Cardiac muscle cell (in vitro differentiated cells and primary cell): ENCODE results near the gene ZNF148. TPM values are rescaled to one million over a fixed set of nuclear protein-coding genes. Genes with fewer than 3 reads are reported as not detected.

ENCODE experiments used
- DNase-seq, 2 donors: peaks; one replicate each; pipeline versions ENCODE4 v3.0.0 to v3.0.0-alpha.2; 2010 to 2017; ENCODE audit warnings: low read depth in 1 of 2, low spot score in 1 of 2
- H3K27ac ChIP-seq: fragments of 200-600 bp; sonication (generic); 2 replicates; pipeline ENCODE4 v1.5.1; 2016
- H3K27me3 ChIP-seq: fragments of 200-600 bp; sonication (generic); 2 replicates; pipeline ENCODE4 v1.6.0; 2016; ENCODE audit warnings: control low read depth
- H3K36me3 ChIP-seq: fragments of 200-600 bp; sonication (generic); 2 replicates; pipeline ENCODE4 v1.5.1; 2016; ENCODE audit warnings: control low read depth
- H3K4me1 ChIP-seq: fragments of 200-600 bp; sonication (generic); 2 replicates; pipeline ENCODE4 v1.8.1; 2017; ENCODE audit warnings: low read depth, mild to moderate bottlenecking, mixed run types
- H3K4me3 ChIP-seq: fragments of 200-600 bp; sonication (generic); 2 replicates; pipeline ENCODE4 v1.5.1; 2016; ENCODE audit warnings: mild to moderate bottlenecking
- H3K9me3 ChIP-seq: fragments of 200-600 bp; sonication (generic); 2 replicates; pipeline ENCODE4 v1.5.1; 2017; ENCODE audit warnings: low read depth, mild to moderate bottlenecking, control low read depth
- CTCF ChIP-seq: IDR thresholded peaks from 2 replicates; pipeline ENCODE4 v1.5.1; 2012; ENCODE audit warnings: low read depth, mild to moderate bottlenecking, low read length
- polyA plus RNA-seq: library from polyadenylated mRNA; unstranded; fragments of >200 nt; fragmentation: Nextera tagmentation; extraction: Ambion mirVana; gene quantifications from 2 replicates; pipeline ENCODE4 v1.2.1, GENCODE V29; 2016
- total RNA-seq: library from RNA; depleted of rRNA; stranded (reverse); fragments of >200 nt; gene quantifications from 2 replicates; pipeline ENCODE4 v1.2.3, GENCODE V29; 2016

The ZNF148 gene
- total and polyA plus RNA-seq, 2 experiments from 2014 or later: 26.1 to 29.4 TPM

GRCh38 chr3:125236331-125236903, 138.7 kb downstream of the ZNF148 start:
- H3K27ac ChIP-seq: peak overlapping the region; percentile 73
- no peaks in the 10 kb centered on the region for H3K4me1 ChIP-seq
- no peaks in the 10 kb centered on the region for H3K9me3 ChIP-seq
- H3K4me3 ChIP-seq: no peak overlapping the region
- peak; percentile 31 to 78 for DNase-seq
- no peak for TF ChIP-seq CTCF
- H3K27me3 ChIP-seq: no peaks in the 10 kb centered on the region
- peaks cover 11% of the 10 kb centered on the region for H3K36me3 ChIP-seq

- no peak for TF ChIP-seq CTCF
- Histone ChIP-seq H3K4me3 (no peak overlapping the region), H3K27me3 (no peaks in the 10 kb centered on the region), H3K36me3 (peaks cover 11% of the 10 kb centered on the region), H3K9me3 (no peaks in the 10 kb centered on the region), H3K4me1 (no peaks in the 10 kb centered on the region), H3K27ac (no peak overlapping the region)
- DNase-seq: no peak
Measured at GRCh38 chr3:125234831-125235230, 140.3 kb downstream of the ZNF148 start.

- Histone ChIP-seq H3K36me3 (peaks cover 11% of the 10 kb centered on the region), H3K9me3 (no peaks in the 10 kb centered on the region), H3K4me3 (no peak overlapping the region), H3K27me3 (no peaks in the 10 kb centered on the region), H3K4me1 (peaks cover 13% of the 10 kb centered on the region), H3K27ac (no peak overlapping the region)
- no peak for DNase-seq
- TF ChIP-seq CTCF: no peak
Measured at GRCh38 chr3:125232401-125232800, 142.7 kb downstream of the ZNF148 start.

GRCh38 chr3:125231895-125232294, 143.2 kb downstream of the ZNF148 start:
- Histone ChIP-seq H3K4me1 (peaks cover 13% of the 10 kb centered on the region), H3K36me3 (peaks cover 11% of the 10 kb centered on the region), H3K9me3 (no peaks in the 10 kb centered on the region), H3K27me3 (no peaks in the 10 kb centered on the region), H3K4me3 (no peak overlapping the region), H3K27ac (no peak overlapping the region)
- peak in 1 of 2 donors; percentile 82 for DNase-seq
- TF ChIP-seq CTCF: no peak

GRCh38 chr3:125229707-125230106, 145.4 kb downstream of the ZNF148 start:
- no peak for TF ChIP-seq CTCF
- H3K4me1 ChIP-seq: peaks cover 13% of the 10 kb centered on the region
- no peak overlapping the region for H3K27ac ChIP-seq
- peaks cover 11% of the 10 kb centered on the region for H3K36me3 ChIP-seq
- no peak overlapping the region for H3K4me3 ChIP-seq
- DNase-seq: no peak
- H3K27me3 ChIP-seq: no peaks in the 10 kb centered on the region
- no peaks in the 10 kb centered on the region for H3K9me3 ChIP-seq
